Fibroblast of lung (primary cell): ENCODE measurements around the gene SDHA.
A peak's percentile ranks its signal among the peaks of the same experiment; 100 is the strongest.

ENCODE experiments used
- EZH2 ChIP-seq: IDR thresholded peaks from 2 replicates; pipeline ENCODE4 v1.5.1; 2012; ENCODE audit warnings: low read length, control low read depth, mild to moderate bottlenecking; ENCODE audit errors: missing control alignments
- TF ChIP-seq, protein P1 (sequence below), 2 donors: IDR thresholded peaks in 1 of 2; conservative IDR thresholded peaks in 1 of 2; 1 replicate in 1 of 2; 2 replicates in 1 of 2; pipeline ENCODE4 v1.5.1; 2011 to 2012; ENCODE audit warnings: low read length in 2 of 2, control low read depth in 1 of 2, inconsistent platforms in 1 of 2, low read depth in 1 of 2, mild to moderate bottlenecking in 1 of 2

DNA sequence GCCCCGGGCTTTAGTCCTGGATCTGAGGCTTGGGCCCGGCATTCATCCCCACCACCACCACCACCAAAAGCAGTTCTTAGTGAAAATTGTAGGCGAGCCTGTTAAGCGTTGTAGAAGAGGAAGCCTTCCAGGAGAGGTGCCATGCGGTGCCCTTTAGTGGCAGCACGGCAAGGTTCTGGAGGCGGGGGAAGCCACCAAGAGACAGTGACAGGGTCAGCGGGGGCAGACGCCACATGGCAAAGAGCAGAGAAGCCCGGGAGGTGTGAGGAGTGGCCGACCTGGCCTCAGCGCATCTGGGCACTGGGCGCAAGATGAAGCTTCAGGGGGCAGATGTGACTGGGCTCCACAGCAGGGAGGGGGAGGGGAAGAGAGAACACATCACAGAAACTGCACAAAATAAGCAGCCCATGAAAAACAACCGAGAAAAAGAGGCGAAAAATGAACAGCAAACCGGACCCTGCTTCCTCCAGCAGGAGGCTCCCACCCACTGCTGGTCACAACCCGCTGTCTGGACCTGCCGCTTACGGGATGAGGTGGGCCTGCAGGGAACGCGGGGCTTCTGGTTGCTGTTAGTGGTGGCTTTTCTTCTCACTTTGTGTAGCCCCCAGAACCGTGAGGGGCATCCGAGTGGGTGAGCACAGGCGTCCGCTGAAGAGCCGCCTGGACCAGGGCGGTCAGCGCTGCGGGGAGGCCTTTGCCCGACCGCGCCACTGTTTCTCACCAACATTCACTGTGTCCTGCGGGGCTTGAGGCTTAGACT, 22.5 kb upstream of the SDHA start:
- TF ChIP-seq, protein P1, sequence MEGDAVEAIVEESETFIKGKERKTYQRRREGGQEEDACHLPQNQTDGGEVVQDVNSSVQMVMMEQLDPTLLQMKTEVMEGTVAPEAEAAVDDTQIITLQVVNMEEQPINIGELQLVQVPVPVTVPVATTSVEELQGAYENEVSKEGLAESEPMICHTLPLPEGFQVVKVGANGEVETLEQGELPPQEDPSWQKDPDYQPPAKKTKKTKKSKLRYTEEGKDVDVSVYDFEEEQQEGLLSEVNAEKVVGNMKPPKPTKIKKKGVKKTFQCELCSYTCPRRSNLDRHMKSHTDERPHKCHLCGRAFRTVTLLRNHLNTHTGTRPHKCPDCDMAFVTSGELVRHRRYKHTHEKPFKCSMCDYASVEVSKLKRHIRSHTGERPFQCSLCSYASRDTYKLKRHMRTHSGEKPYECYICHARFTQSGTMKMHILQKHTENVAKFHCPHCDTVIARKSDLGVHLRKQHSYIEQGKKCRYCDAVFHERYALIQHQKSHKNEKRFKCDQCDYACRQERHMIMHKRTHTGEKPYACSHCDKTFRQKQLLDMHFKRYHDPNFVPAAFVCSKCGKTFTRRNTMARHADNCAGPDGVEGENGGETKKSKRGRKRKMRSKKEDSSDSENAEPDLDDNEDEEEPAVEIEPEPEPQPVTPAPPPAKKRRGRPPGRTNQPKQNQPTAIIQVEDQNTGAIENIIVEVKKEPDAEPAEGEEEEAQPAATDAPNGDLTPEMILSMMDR (conservative IDR thresholded peaks at IDR 0.05 in 1 of 2, IDR thresholded peaks at IDR 0.05 in 1 of 2; ENCODE audit: low read depth in 1 of 2, low read length in 2 of 2): peak in 1 of 2 donors; percentile 13
- TF ChIP-seq EZH2: no peak
